Islet of Langerhans (tissue), 1 donor: ENCODE results near the gene TCEANC.
"Not testable (repeated sequence)": the region's sequence is repeated elsewhere in the genome, so short reads cannot be mapped to it uniquely, and the experiment has no call there.

Experiments used
- FAIRE-seq: peaks from one replicate; lab custom pipeline; 2011; peaks lifted over from hg19 to GRCh38; lab: Jason Lieb, UNC

The TCEANC gene

DNA sequence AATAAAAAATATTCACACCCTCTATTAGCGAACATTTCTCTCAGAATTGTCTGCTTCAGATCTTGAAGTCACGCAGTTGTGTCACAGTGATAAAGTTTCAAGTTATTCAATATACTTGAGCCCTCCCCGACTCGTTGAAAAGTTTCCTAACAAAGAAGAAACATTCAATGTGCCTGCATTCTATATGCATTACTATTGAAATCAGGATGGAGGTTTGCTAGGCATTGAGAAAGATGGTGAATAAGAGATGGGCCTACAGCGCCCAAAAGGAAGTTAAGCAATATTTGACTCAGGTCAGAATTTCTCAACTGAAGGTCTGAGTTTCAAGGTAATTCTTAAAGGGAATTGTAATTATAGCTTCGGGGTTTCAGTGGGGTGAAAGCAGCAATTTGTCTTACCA is 6.1 kb downstream of the TCEANC start:
- peak; percentile 62 for FAIRE-seq

DNA sequence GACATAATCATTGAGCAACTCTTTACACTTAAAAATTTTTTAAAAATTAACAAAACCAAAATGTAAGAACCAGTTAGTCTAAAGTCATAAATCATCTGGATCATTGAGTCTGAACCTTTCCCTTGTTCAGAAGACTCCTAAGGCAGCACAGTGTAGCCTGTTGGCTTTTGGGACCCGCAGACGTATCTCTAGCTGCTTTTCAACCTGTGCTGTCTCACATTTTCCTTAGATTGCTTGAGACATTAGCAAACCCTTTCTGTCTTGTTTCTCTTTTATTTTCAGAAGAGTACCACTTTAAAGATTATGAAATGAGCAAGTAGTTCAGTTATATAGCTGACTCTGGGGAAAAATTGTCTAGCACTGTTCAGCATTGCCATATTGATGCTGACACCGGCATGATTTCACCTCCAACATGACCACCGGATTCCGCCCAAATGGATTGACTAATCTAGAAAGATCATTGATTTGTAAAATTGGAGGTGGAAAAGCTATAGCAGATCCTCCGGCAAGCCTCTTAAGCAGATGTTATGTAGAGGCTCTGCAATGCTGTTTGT is 8.9 kb downstream of the TCEANC start:
- FAIRE-seq, result peak; percentile 94

GRCh38 chrX:13662355-13662791 is 9.4 kb downstream of the TCEANC start:
- FAIRE-seq, result no peak

- no peak for FAIRE-seq
These were observed 11.1 kb downstream of the TCEANC start for GRCh38 chrX:13664020-13664419.

- FAIRE-seq, result no peak
These were observed 13.9 kb downstream of the TCEANC start for GRCh38 chrX:13666836-13667235.

- no peak for FAIRE-seq
These were observed 15.0 kb downstream of the TCEANC start for GRCh38 chrX:13667919-13668318.

- FAIRE-seq, result no peak
These were observed 16.4 kb downstream of the TCEANC start for GRCh38 chrX:13669246-13669737.

GRCh38 chrX:13669755-13670154 is 16.8 kb downstream of the TCEANC start:
- not testable (repeated sequence) for FAIRE-seq

DNA sequence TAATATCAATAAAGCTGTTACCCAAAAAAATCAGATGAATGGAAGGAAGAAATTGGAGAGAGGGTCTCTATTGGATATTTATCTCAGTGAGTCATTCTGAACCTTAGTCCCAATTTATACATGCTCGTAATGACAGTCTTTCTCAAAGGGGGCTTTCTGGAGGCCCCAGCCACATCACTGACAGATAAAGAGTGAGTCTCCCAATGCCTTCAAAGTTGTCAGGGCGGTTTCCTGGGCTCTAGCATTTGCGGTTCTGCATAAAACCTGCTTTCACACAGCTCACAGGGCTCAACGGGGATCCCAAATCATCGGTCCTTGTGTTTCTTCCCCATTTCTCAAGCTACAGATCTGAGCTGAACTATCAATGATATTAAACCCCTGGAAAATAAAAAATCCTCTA is 17.3 kb downstream of the TCEANC start:
- FAIRE-seq, result no peak

- FAIRE-seq, result no peak
These were observed 20.1 kb downstream of the TCEANC start for GRCh38 chrX:13673016-13673415.

GRCh38 chrX:13676885-13677284 is 23.9 kb downstream of the TCEANC start:
- FAIRE-seq, result no peak

DNA sequence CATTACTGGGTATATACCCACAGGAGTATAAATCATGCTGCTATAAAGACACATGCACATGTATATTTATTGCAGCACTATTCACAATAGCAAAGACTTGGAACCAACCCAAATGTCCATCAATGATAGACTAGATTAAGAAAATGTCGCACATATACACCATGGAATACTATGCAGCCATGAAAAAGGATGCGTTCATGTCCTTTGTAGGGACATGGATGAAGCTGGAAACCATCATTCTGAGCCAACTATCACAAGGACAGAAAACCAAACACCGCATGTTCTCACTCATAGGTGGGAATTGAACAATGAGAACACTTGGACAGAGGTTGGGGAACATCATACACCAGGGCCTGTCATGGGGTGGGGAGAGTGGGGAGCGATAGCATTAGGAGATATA is 26.8 kb downstream of the TCEANC start:
- not testable (repeated sequence) for FAIRE-seq

GRCh38 chrX:13681595-13681994 is 28.7 kb downstream of the TCEANC start:
- FAIRE-seq, result no peak

DNA sequence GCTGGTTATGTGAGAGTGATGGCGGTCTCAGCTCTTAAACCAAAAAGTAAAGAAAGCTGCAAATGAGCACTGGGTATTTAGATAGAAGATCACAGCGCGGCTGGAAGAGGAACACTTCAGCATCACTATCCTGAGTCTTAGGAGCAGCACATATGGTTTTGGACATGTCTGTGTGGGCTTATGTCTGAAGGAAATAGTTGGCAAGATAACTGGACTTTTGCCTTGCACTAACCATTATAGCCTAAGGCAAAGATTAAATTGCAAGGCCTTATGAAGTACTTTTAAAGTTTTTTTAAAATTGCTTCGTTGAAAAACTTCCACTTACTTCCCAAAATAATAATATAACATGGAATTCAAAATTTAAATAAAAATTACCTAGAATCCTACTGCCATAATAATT is 31.4 kb downstream of the TCEANC start:
- no peak for FAIRE-seq

DNA sequence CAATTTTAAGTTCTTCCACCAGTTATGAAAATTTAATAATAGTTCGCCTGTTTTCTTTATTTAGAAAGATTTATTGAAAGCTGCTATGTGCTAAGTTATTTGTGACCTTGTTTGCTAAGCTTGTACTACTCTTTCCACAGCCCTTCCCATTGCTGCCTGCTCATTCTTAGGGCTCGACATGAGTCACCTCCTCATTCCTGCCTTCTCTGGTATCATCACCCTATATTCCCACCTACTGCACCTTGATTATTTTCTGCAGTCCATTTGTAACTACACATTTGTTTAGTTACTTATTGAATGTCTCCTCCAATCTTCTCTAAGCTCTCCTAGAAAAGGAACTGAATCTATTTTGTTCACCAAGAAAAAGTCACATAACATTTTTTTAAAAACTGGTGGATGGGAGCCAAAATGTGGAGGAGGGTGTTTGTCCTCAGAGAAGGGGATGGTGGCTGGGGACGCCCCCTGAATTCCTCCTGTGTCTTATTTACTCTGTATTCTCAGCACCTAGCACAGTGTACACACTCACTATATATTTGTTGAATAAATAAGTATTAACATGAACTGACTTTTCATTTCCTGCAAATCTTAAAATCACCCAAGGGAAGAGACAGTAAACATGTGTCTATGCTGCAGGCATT is 32.3 kb downstream of the TCEANC start:
- FAIRE-seq, result no peak

DNA sequence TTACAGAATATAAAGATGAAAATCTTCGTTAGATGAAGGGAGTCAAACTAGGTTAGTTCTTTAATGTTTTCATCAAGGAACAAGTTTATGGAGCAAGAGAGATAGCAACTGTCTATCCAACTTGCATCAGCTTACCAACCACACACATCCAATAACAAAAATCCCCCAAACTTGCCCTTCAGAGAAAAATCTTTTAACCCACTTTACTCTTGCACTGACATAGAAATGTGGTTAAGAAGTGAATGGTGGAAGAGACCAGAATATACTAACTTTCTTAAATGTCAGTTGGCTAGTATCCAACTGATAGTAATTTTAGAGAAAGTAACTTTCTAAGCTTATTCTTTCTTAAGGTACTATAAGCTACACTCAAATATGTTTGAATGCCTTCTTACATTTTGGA is 34.3 kb downstream of the TCEANC start:
- no peak for FAIRE-seq

- no peak for FAIRE-seq
These were observed 35.5 kb downstream of the TCEANC start for GRCh38 chrX:13688384-13688957.

DNA sequence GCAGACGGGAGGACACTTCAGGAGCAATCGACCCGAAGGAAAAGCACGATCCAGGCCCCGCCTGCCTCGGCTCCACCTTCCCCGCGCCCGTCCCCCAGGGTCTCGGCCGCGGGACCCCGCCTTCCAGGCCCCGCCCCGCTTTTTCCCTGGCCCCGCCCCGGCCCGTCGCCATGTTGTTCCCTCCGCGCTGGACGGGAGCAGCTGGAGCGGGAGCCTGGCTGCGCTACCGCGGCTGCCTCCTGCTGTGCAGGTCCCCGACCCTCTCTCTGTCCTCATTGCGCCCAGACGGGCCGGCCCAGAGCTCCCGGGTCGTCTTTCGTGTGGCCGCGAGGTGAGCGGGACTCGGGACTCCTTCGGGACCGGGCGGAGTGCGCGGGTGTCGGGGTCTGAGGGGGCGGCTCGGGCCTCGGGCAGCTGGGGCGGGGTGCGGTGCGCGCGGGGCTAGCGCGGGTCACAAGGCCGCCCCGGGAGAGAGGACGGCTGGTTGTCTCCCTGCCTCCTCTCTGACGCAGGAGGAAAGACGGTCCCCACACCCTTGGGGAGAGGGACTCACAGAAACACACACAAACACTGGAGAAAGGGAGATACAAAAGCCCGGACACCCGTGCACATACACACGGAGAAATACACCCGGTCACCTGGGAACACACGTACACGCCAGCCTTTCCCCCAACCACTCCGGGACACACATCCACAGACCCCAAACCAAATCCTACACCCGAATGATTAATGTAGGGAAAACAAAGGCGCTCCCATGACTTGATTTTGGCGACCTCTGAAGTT is 36.2 kb downstream of the TCEANC start, which contains the start of gene RAB9A:
TSS of gene RAB9A (plus strand) at position 171 of the 783 bp plus-strand sequence. CDS start 19,619 bp downstream, outside the sequence.
- FAIRE-seq, result no peak

DNA sequence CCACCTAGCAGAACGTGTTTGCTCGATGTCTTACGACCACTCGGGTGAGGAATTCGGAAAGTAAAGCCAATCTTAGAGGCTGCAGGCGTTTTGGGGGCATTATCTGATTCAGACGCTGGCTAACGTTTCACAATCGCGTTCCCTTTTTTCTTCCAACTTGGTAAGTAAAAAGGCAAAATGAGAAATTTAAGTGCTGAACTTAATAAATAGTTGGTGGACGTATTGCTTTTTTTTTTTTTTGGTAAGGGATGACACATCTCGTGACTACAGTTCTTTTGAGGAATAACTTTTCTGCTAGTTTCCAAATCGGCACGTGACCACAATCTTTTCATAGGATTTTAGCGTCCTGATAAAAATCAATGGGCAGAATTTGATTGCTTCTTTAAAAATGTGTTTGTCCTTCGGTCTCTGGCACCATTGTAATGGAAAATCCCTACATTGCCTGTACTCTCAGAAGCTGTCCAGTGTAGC is 36.8 kb downstream of the TCEANC start:
- FAIRE-seq, result peak; percentile 91

DNA sequence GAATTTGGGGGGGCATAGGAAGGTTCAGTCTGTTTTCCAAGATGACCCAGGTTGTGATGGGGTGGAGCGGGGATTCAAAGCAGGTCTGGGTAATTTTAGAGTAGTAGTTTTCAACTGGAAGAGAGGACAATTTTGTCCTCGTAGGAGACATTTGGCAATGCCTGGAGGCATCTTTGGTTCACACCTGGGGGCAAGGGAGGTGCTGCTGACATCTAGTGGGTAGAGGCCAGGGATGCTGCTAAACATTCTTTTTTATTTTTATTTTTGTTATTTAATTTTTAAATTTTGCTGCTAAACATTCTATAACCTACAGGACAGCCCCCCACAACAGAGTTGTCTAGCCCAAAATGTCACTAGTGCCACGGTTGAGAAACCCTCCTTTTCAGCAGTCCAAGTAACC is 37.9 kb downstream of the TCEANC start:
- no peak for FAIRE-seq

DNA sequence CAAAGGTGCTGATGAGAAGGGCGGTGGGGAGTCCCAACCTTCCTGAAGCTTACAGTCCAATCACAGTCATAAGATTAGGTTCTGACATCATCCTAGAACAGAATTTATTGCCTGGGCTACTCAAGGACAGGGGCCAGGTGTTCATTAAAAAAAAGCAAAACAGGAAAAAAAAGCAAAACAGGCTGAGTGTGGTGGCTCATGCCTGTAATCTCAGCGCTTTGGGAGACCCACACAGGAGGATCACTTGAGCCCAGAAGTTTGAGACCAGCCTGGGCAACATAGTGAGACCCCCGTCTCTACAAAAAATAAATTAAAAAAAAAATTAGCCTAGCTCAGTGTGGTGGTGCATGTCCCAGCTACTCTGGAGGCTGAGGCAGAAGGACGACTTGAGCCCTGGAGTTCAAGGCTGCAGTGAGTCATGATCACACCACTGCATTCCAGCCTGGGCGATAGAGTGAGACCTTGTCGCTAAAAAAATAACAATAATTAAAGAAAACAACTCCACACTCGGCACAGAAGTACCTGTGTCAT is 39.0 kb downstream of the TCEANC start:
- FAIRE-seq, result no peak

DNA sequence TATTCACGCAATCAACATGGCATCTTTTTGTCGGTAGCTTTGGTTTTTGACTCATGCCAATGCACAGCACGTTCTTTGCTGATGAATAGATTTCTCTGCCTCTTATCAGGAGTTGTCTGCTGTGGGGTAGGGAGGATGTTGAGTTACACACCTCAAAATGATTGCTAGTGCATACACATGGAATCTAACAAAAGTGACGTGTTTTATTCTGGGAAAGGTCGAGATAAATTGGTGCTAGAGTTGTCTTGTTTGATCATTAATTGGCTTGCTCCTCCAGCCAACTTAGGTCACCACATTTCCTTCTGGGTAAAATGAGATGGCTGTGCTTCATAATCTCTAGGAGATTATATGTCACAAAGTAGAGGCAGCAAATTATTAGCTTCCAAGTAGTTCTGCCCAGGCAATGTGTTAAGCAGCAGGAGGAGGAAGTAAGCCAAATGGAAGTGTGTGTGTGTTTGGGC is 39.9 kb downstream of the TCEANC start:
- FAIRE-seq, result no peak
